ENCODE results near the gene ECM2.

ECM2 gene

GRCh38 chr9:92496396-92497176 is 39.2 kb downstream of the ECM2 start:
- no peak for DNase-seq

- no peak for DNase-seq
Measured at GRCh38 chr9:92494856-92495255, 40.9 kb downstream of the ECM2 start.

- no peak for DNase-seq
Measured at GRCh38 chr9:92493749-92494387, 41.9 kb downstream of the ECM2 start.

- no peak for DNase-seq
Measured at GRCh38 chr9:92492781-92493401, 42.9 kb downstream of the ECM2 start.

- no peak for DNase-seq
Measured at GRCh38 chr9:92488681-92489550, 46.9 kb downstream of the ECM2 start.

GRCh38 chr9:92486371-92486770 is 49.4 kb downstream of the ECM2 start:
- no peak for DNase-seq

GRCh38 chr9:92484563-92484962 is 51.2 kb downstream of the ECM2 start:
- DNase-seq = no peak

GRCh38 chr9:92483627-92484545 is 51.9 kb downstream of the ECM2 start:
- no peak for DNase-seq

GRCh38 chr9:92482805-92483204 is 53.0 kb downstream of the ECM2 start:
- DNase-seq = no peak

- DNase-seq = no peak
Measured at GRCh38 chr9:92482329-92482728, 53.5 kb downstream of the ECM2 start, which contains the start of gene ASPN. Gene ASPN (minus strand): TSS chr9:92482506.

- DNase-seq = no peak
Measured at GRCh38 chr9:92480986-92481633, 54.7 kb downstream of the ECM2 start.

- no peak for DNase-seq
Measured at GRCh38 chr9:92480291-92480771, 55.5 kb downstream of the ECM2 start.

- DNase-seq = no peak
Measured at GRCh38 chr9:92479346-92479745, 56.4 kb downstream of the ECM2 start.

GRCh38 chr9:92478783-92479182 is 57.0 kb downstream of the ECM2 start:
- no peak for DNase-seq

GRCh38 chr9:92476962-92477361 is 58.8 kb downstream of the ECM2 start:
- DNase-seq = no peak

- DNase-seq = no peak
Measured at GRCh38 chr9:92474587-92474986, 61.2 kb downstream of the ECM2 start.

- DNase-seq = no peak
Measured at GRCh38 chr9:92468206-92468605, 67.6 kb downstream of the ECM2 start.

GRCh38 chr9:92467511-92467910 is 68.3 kb downstream of the ECM2 start:
- DNase-seq = no peak

- no peak for DNase-seq
Measured at GRCh38 chr9:92467041-92467440, 68.7 kb downstream of the ECM2 start.

- DNase-seq = no peak
Measured at GRCh38 chr9:92463984-92464383, 71.8 kb downstream of the ECM2 start.

- DNase-seq = no peak
Measured at GRCh38 chr9:92463387-92463786, 72.4 kb downstream of the ECM2 start.

Data from DMS153 (cell line).